Measurements from ENCODE around the gene UCK2. TPM values are rescaled to one million over a fixed set of nuclear protein-coding genes. Genes with fewer than 3 reads are reported as not detected.
A peak's percentile ranks its signal among the peaks of the same experiment; 100 is the strongest.

The UCK2 gene
- total RNA-seq, 3 donors from 2014 or later (not counting 1 experiment from before 2014, with no cell fraction given): 12.8 to 20.5 (median 14.4) TPM

GRCh38 chr1:165861911-165862310 is 34.5 kb downstream of the UCK2 start:
- peaks cover 19% of the 10 kb centered on the region for H3K4me1 ChIP-seq (ENCODE audit: control insufficient read depth, insufficient read depth, low read length)
- Mint-ChIP-seq H3K27me3 (ENCODE audit: low read depth in 2 of 2) (no peaks in the 10 kb centered on the region), H3K27ac (no peak overlapping the region), H3K9me3 (no peaks in the 10 kb centered on the region), H3K4me1 (peaks cover 49 to 58% of the 10 kb centered on the region in 2 donors), H3K36me3 (no peaks in the 10 kb centered on the region), H3K4me3 (no peak overlapping the region)
- WGBS (ENCODE audit: insufficient coverage): 93% methylated on average over 5 of the region's 5 CpGs
- no peaks in the 10 kb centered on the region for H3K27me3 ChIP-seq (ENCODE audit: control insufficient read depth, insufficient read depth, low read length)
- TF ChIP-seq CTCF (IDR thresholded peaks at IDR 0.05): no peak
- H3K9me3 ChIP-seq (ENCODE audit: control insufficient read depth, insufficient read depth, low read length): no peaks in the 10 kb centered on the region
- intact Hi-C loops (cut with micrococcal nuclease): no loop called here
- H3K36me3 ChIP-seq (ENCODE audit: control insufficient read depth, insufficient read depth, low read length): no peaks in the 10 kb centered on the region
- DNase-seq (no peak), ATAC-seq (no peak)
- H3K4me3 ChIP-seq (ENCODE audit: low read length): no peak overlapping the region
- no peak overlapping the region for H3K27ac ChIP-seq (ENCODE audit: low read length)

GRCh38 chr1:165862448-165862847 is 35.0 kb downstream of the UCK2 start:
- Mint-ChIP-seq H3K27me3 (ENCODE audit: low read depth in 2 of 2) (no peaks in the 10 kb centered on the region), H3K36me3 (no peaks in the 10 kb centered on the region), H3K27ac (no peak overlapping the region), H3K4me3 (no peak overlapping the region), H3K9me3 (no peaks in the 10 kb centered on the region), H3K4me1 (peaks cover 43 to 53% of the 10 kb centered on the region in 2 donors)
- intact Hi-C loops (cut with micrococcal nuclease): no loop called here
- peaks cover 14% of the 10 kb centered on the region for H3K4me1 ChIP-seq (ENCODE audit: control insufficient read depth, insufficient read depth, low read length)
- no peaks in the 10 kb centered on the region for H3K9me3 ChIP-seq (ENCODE audit: control insufficient read depth, insufficient read depth, low read length)
- H3K27me3 ChIP-seq (ENCODE audit: control insufficient read depth, insufficient read depth, low read length): no peaks in the 10 kb centered on the region
- H3K36me3 ChIP-seq (ENCODE audit: control insufficient read depth, insufficient read depth, low read length): no peaks in the 10 kb centered on the region
- no peak overlapping the region for H3K4me3 ChIP-seq (ENCODE audit: low read length)
- 58% methylated on average over 4 of the region's 5 CpGs for WGBS (ENCODE audit: insufficient coverage)
- TF ChIP-seq CTCF (IDR thresholded peaks at IDR 0.05): no peak
- H3K27ac ChIP-seq (ENCODE audit: low read length): no peak overlapping the region
- ATAC-seq (no peak), DNase-seq (no peak)

- Mint-ChIP-seq H3K27ac (peak overlapping the region in 1 of 2 donors; percentile 24), H3K9me3 (no peaks in the 10 kb centered on the region), H3K4me3 (no peak overlapping the region), H3K27me3 (ENCODE audit: low read depth in 2 of 2) (no peaks in the 10 kb centered on the region), H3K36me3 (no peaks in the 10 kb centered on the region), H3K4me1 (peaks cover 36 to 44% of the 10 kb centered on the region in 2 donors)
- Histone ChIP-seq H3K9me3 (ENCODE audit: control insufficient read depth, insufficient read depth, low read length) (no peaks in the 10 kb centered on the region), H3K27me3 (ENCODE audit: control insufficient read depth, insufficient read depth, low read length) (no peaks in the 10 kb centered on the region), H3K36me3 (ENCODE audit: control insufficient read depth, insufficient read depth, low read length) (no peaks in the 10 kb centered on the region), H3K4me3 (ENCODE audit: low read length) (no peak overlapping the region), H3K4me1 (ENCODE audit: control insufficient read depth, insufficient read depth, low read length) (peaks cover 9% of the 10 kb centered on the region), H3K27ac (ENCODE audit: low read length) (no peak overlapping the region)
- 90% methylated on average over 2 of the region's 2 CpGs for WGBS (ENCODE audit: insufficient coverage)
- DNase-seq (no peak), ATAC-seq (no peak)
- intact Hi-C loops (cut with micrococcal nuclease): no loop called here
- no peak for TF ChIP-seq CTCF (IDR thresholded peaks at IDR 0.05)
Measured at GRCh38 chr1:165863346-165863745, 35.9 kb downstream of the UCK2 start.

GRCh38 chr1:165865633-165866340 is 38.4 kb downstream of the UCK2 start:
- Mint-ChIP-seq H3K27ac (no peak overlapping the region), H3K36me3 (no peaks in the 10 kb centered on the region), H3K9me3 (no peaks in the 10 kb centered on the region), H3K4me1 (peaks cover 31 to 46% of the 10 kb centered on the region in 2 donors), H3K4me3 (no peak overlapping the region), H3K27me3 (ENCODE audit: low read depth in 2 of 2) (no peaks in the 10 kb centered on the region)
- 87% methylated on average over 12 of the region's 12 CpGs for WGBS (ENCODE audit: insufficient coverage)
- no peak overlapping the region for H3K4me3 ChIP-seq (ENCODE audit: low read length)
- ATAC-seq: no peak
- no peak for DNase-seq
- H3K9me3 ChIP-seq (ENCODE audit: control insufficient read depth, insufficient read depth, low read length): no peaks in the 10 kb centered on the region
- H3K4me1 ChIP-seq (ENCODE audit: control insufficient read depth, insufficient read depth, low read length): peaks cover 3% of the 10 kb centered on the region
- H3K36me3 ChIP-seq (ENCODE audit: control insufficient read depth, insufficient read depth, low read length): no peaks in the 10 kb centered on the region
- intact Hi-C loops (cut with micrococcal nuclease): no loop called here
- no peaks in the 10 kb centered on the region for H3K27me3 ChIP-seq (ENCODE audit: control insufficient read depth, insufficient read depth, low read length)
- H3K27ac ChIP-seq (ENCODE audit: low read length): no peak overlapping the region
- TF ChIP-seq CTCF (IDR thresholded peaks at IDR 0.05): no peak
